Mesenchymal stem cell (in vitro differentiated cells and primary cell): ENCODE measurements around the gene MDH2.

Experiments used
- DNase-seq: peaks from one replicate; pipeline ENCODE4 v3.0.0-alpha.2; 2013
- H2AFZ ChIP-seq: one replicate; pipeline ENCODE4 v1.6.1; 2013; ENCODE audit warnings: low read depth, mild to moderate bottlenecking, control low read depth, inconsistent platforms, low read length, moderate library complexity
- H2AK5ac ChIP-seq: 2 replicates; pipeline ENCODE4 v1.6.1; 2013; ENCODE audit warnings: low read length, moderate library complexity, mild to moderate bottlenecking, inconsistent platforms; ENCODE audit not compliant: severe bottlenecking
- H2BK120ac ChIP-seq: one replicate; pipeline ENCODE4 v1.6.1; 2013; ENCODE audit warnings: low read depth, mild to moderate bottlenecking, inconsistent platforms, low read length, moderate library complexity
- H2BK12ac ChIP-seq, 2 experiments: one replicate each; pipeline ENCODE4 v1.6.1; 2013; ENCODE audit warnings: inconsistent platforms in 2 of 2, low read length in 2 of 2, mild to moderate bottlenecking in 2 of 2, moderate library complexity in 2 of 2, control low read depth in 1 of 2
- H2BK15ac ChIP-seq: one replicate; pipeline ENCODE4 v1.6.1; 2013; ENCODE audit warnings: mild to moderate bottlenecking, low read depth, inconsistent platforms; ENCODE audit not compliant: poor library complexity, severe bottlenecking
- H2BK5ac ChIP-seq: 2 replicates; pipeline ENCODE4 v1.6.1; 2013; ENCODE audit warnings: low read depth, mild to moderate bottlenecking, low read length, control low read depth, inconsistent platforms; ENCODE audit not compliant: poor library complexity, severe bottlenecking
- H3K14ac ChIP-seq, 2 experiments: one replicate each; pipeline ENCODE4 v1.6.1; 2013; ENCODE audit warnings: inconsistent platforms in 2 of 2, low read length in 2 of 2, control low read depth in 1 of 2, mild to moderate bottlenecking in 1 of 2, moderate library complexity in 1 of 2
- H3K18ac ChIP-seq, 2 experiments: one replicate each; pipeline ENCODE4 v1.6.1; 2013; ENCODE audit warnings: inconsistent platforms in 2 of 2, low read length in 2 of 2, control low read depth in 1 of 2, low read depth in 1 of 2, mild to moderate bottlenecking in 1 of 2
- H3K23ac ChIP-seq, 2 experiments: one replicate each; pipeline ENCODE4 v1.6.1; 2013; ENCODE audit warnings: inconsistent platforms in 2 of 2, low read length in 2 of 2, mild to moderate bottlenecking in 2 of 2, moderate library complexity in 2 of 2, control low read depth in 1 of 2
- H3K27ac ChIP-seq: 2 replicates; pipeline ENCODE4 v1.5.1; 2013; ENCODE audit warnings: mild to moderate bottlenecking, moderate library complexity, low read length, control low read depth, inconsistent platforms; ENCODE audit not compliant: poor library complexity, severe bottlenecking
- H3K27me3 ChIP-seq, 2 experiments: 2 replicates each; pipeline versions ENCODE4 v1.6.1 to v1.7.0; 2013; ENCODE audit warnings: low read length in 2 of 2, mild to moderate bottlenecking in 2 of 2, moderate library complexity in 2 of 2, control low read depth in 1 of 2, inconsistent platforms in 1 of 2; ENCODE audit not compliant: control insufficient read depth in 1 of 2, insufficient read depth in 1 of 2
- H3K36me3 ChIP-seq, 2 experiments: 2 replicates each; pipeline versions ENCODE4 v1.6.1 to v1.7.0; 2013; ENCODE audit warnings: low read length in 2 of 2, control low read depth in 1 of 2, inconsistent platforms in 1 of 2, low read depth in 1 of 2, mild to moderate bottlenecking in 1 of 2; ENCODE audit not compliant: insufficient read depth in 2 of 2, control insufficient read depth in 1 of 2
- H3K4ac ChIP-seq, 2 experiments: one replicate each; pipeline ENCODE4 v1.6.1; 2013; ENCODE audit warnings: inconsistent platforms in 2 of 2, low read length in 2 of 2, mild to moderate bottlenecking in 2 of 2, moderate library complexity in 2 of 2, control low read depth in 1 of 2, low read depth in 1 of 2
- H3K4me1 ChIP-seq: 2 replicates; pipeline ENCODE4 v1.6.1; 2013; ENCODE audit warnings: low read depth, low read length, control low read depth; ENCODE audit not compliant: control insufficient read depth, insufficient read depth
- H3K4me2 ChIP-seq: 2 replicates; pipeline ENCODE4 v1.6.1; 2013; ENCODE audit warnings: low read length, mild to moderate bottlenecking, inconsistent platforms; ENCODE audit not compliant: poor library complexity, severe bottlenecking
- H3K4me3 ChIP-seq, 2 experiments: 2 replicates each; pipeline versions ENCODE4 v1.5.1 to v1.7.0; 2013; ENCODE audit warnings: low read length in 2 of 2, mild to moderate bottlenecking in 2 of 2, control low read depth in 1 of 2, low read depth in 1 of 2; ENCODE audit not compliant: insufficient read depth in 1 of 2
- H3K79me1 ChIP-seq: replicated peaks from 2 replicates; pipeline ENCODE4 v1.6.1; 2013; ENCODE audit warnings: mild to moderate bottlenecking, control low read depth, low read length, inconsistent platforms; ENCODE audit not compliant: poor library complexity, severe bottlenecking
- H3K9ac ChIP-seq: 2 replicates; pipeline ENCODE4 v1.7.0; 2013; ENCODE audit warnings: mild to moderate bottlenecking, low read length, moderate library complexity
- H3K9me3 ChIP-seq: 2 replicates; pipeline ENCODE4 v1.7.0; 2013; ENCODE audit warnings: mild to moderate bottlenecking, low read length; ENCODE audit not compliant: control insufficient read depth
- H4K8ac ChIP-seq: one replicate; pipeline ENCODE4 v1.6.1; 2013; ENCODE audit warnings: inconsistent platforms, mild to moderate bottlenecking, low read length, moderate library complexity
- H4K91ac ChIP-seq: one replicate; pipeline ENCODE4 v1.6.1; 2013; ENCODE audit warnings: mild to moderate bottlenecking, low read length, inconsistent platforms
- WGBS: methylation state at CpG from one replicate; pipeline ENCODE4 v1.1.7; 2013; ENCODE audit warnings: mixed read lengths; 5-methylcytosine and 5-hydroxymethylcytosine counted together

Gene MDH2

GRCh38 chr7:76062254-76062653 lies 14.3 kb downstream of the MDH2 start:
- H2BK5ac ChIP-seq, result no peak overlapping the region
- H3K4me3 ChIP-seq, result no peak overlapping the region
- no peak overlapping the region for H2AK5ac ChIP-seq
- no peak overlapping the region for H3K9ac ChIP-seq
- H4K8ac ChIP-seq, result no peak overlapping the region
- no peak overlapping the region for H3K14ac ChIP-seq
- no peaks in the 10 kb centered on the region for H3K4me1 ChIP-seq
- no peak overlapping the region for H2BK12ac ChIP-seq
- H3K79me1 ChIP-seq, result peaks cover 52% of the 10 kb centered on the region
- WGBS, result 95% methylated on average over 15 of the region's 15 CpGs
- no peak overlapping the region for H2AFZ ChIP-seq
- H2BK15ac ChIP-seq, result no peak overlapping the region
- no peak overlapping the region for H3K18ac ChIP-seq
- no peaks in the 10 kb centered on the region for H3K9me3 ChIP-seq
- H3K4ac ChIP-seq, result no peak overlapping the region
- H3K27me3 ChIP-seq, result no peaks in the 10 kb centered on the region
- H3K23ac ChIP-seq, result no peak overlapping the region
- DNase-seq, result no peak
- H3K27ac ChIP-seq, result no peak overlapping the region
- no peak overlapping the region for H2BK120ac ChIP-seq
- peaks cover 93 to 100% of the 10 kb centered on the region in 2 experiments for H3K36me3 ChIP-seq
- no peak overlapping the region for H4K91ac ChIP-seq
- no peak overlapping the region for H3K4me2 ChIP-seq

GRCh38 chr7:76063114-76063513 lies 15.2 kb downstream of the MDH2 start:
- Histone ChIP-seq H3K9me3 (no peaks in the 10 kb centered on the region), H3K36me3 (peaks cover 91 to 97% of the 10 kb centered on the region in 2 experiments), H3K18ac (no peak overlapping the region), H3K9ac (no peak overlapping the region), H3K4me2 (no peak overlapping the region), H3K27me3 (no peaks in the 10 kb centered on the region), H2BK12ac (no peak overlapping the region), H3K27ac (no peak overlapping the region), H3K4ac (no peak overlapping the region), H3K79me1 (peaks cover 43% of the 10 kb centered on the region), H3K4me1 (peaks cover 5% of the 10 kb centered on the region), H4K8ac (no peak overlapping the region), H3K4me3 (no peak overlapping the region), H4K91ac (no peak overlapping the region), H2AFZ (no peak overlapping the region), H3K14ac (no peak overlapping the region), H2BK5ac (no peak overlapping the region), H2BK120ac (no peak overlapping the region), H2AK5ac (no peak overlapping the region), H2BK15ac (no peak overlapping the region), H3K23ac (no peak overlapping the region)
- WGBS, result over 99% methylated on average over 8 of the region's 10 CpGs
- no peak for DNase-seq

GRCh38 chr7:76063525-76063924 lies 15.6 kb downstream of the MDH2 start:
- DNase-seq, result no peak
- 94% methylated on average over 14 of the region's 14 CpGs for WGBS
- H3K36me3 ChIP-seq, result peaks cover 89 to 93% of the 10 kb centered on the region in 2 experiments
- no peak overlapping the region for H4K8ac ChIP-seq
- peaks cover 5% of the 10 kb centered on the region for H3K4me1 ChIP-seq
- H2BK120ac ChIP-seq, result no peak overlapping the region
- H2BK15ac ChIP-seq, result no peak overlapping the region
- no peaks in the 10 kb centered on the region for H3K27me3 ChIP-seq
- H3K18ac ChIP-seq, result no peak overlapping the region
- no peaks in the 10 kb centered on the region for H3K9me3 ChIP-seq
- no peak overlapping the region for H3K27ac ChIP-seq
- no peak overlapping the region for H3K4me2 ChIP-seq
- H3K9ac ChIP-seq, result no peak overlapping the region
- peak overlapping the region in 1 of 2 experiments; percentile 47 for H2BK12ac ChIP-seq
- H3K79me1 ChIP-seq, result peaks cover 41% of the 10 kb centered on the region
- no peak overlapping the region for H3K4ac ChIP-seq
- no peak overlapping the region for H3K14ac ChIP-seq
- no peak overlapping the region for H3K4me3 ChIP-seq
- no peak overlapping the region for H2AFZ ChIP-seq
- no peak overlapping the region for H4K91ac ChIP-seq
- no peak overlapping the region for H2BK5ac ChIP-seq
- no peak overlapping the region for H3K23ac ChIP-seq
- H2AK5ac ChIP-seq, result no peak overlapping the region

- 98% methylated on average over 21 of the region's 24 CpGs for WGBS
- Histone ChIP-seq H3K9ac (no peak overlapping the region), H3K79me1 (peaks cover 35% of the 10 kb centered on the region), H3K36me3 (peaks cover 80 to 84% of the 10 kb centered on the region in 2 experiments), H3K4me2 (no peak overlapping the region), H3K18ac (no peak overlapping the region), H3K4me1 (peaks cover 9% of the 10 kb centered on the region), H2BK5ac (no peak overlapping the region), H2BK12ac (no peak overlapping the region), H2BK15ac (no peak overlapping the region), H3K9me3 (no peaks in the 10 kb centered on the region), H3K4ac (no peak overlapping the region), H2AFZ (no peak overlapping the region), H4K91ac (no peak overlapping the region), H2AK5ac (no peak overlapping the region), H4K8ac (no peak overlapping the region), H3K14ac (no peak overlapping the region), H2BK120ac (no peak overlapping the region), H3K27me3 (no peaks in the 10 kb centered on the region), H3K27ac (no peak overlapping the region), H3K23ac (no peak overlapping the region), H3K4me3 (no peak overlapping the region)
- no peak for DNase-seq
Observed at GRCh38 chr7:76064208-76064970, 16.5 kb downstream of the MDH2 start.
